HG03095 (cell line): Measurements from ENCODE around the gene BCAN.

Source experiments
- ATAC-seq: cut with Tn5 transposase; IDR thresholded peaks from one replicate; pipeline ENCODE4 v1.9.1; 2021; ENCODE audit warnings: moderate library complexity; ENCODE audit not compliant: unreplicated experiment

The BCAN gene

DNA sequence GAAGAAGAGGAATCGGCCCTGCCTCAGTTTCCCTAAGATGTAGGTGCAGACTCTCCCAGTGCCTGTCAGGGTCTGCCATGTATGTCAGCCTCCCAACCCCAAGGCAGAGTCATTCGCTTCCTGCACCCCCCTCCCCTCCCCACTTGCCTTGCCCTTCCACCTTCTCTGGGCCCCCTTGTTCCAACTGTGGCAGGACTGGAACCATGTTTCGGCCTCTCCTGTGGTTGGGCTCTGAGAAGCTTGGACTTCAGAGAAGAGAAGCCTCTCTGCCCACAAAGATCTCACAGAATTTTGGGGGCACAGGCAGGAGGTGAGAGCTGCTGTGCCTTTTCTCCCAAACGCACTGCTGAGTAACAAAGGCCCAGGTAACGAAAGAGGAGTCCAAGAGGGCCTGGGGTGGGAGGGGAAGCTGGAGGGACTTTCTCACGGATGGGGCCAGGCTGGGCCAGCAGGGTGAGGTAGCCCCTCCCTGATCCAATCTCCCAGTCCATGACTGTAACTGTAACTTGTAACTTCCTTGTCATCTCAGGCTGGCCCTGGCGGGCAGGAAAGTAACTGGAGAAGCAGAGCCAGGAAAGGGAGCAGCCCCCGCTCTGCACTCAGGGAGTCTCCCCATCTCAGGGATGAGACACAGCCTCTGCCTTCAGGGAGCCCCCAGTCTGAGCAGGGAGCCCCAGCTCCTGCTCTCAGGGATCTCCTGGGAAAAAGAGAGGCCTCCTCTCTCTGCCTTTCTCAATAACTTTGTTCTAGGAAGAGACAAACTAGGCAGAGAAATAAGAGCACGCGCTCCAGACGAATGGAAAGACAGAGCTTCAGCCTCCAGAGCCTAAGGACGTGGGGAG is 52.2 kb downstream of the BCAN start:
- ATAC-seq, result no peak

GRCh38 chr1:156694690-156694962 is 52.7 kb downstream of the BCAN start:
- ATAC-seq, result no peak

DNA sequence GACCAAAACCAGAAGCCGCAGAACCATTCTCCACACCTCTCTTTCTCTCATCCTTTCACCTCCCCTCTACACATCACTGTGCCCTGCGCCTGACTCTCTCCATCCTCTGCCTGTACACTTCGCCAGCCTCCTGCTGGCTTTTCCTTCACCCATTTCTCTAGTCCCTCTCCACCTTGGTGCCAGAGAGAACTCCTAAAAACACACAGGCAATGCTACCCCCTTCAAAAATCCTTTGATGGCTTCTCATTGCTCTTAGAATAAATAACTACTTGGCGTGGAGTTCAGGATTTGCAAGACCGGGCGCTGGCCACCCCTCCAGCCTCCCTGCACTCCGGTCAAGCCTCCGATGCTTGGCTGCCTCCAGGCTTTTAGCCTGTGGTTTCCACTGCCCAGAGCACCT is 54.8 kb downstream of the BCAN start:
- ATAC-seq, result no peak

GRCh38 chr1:156697481-156697880 is 55.6 kb downstream of the BCAN start:
- ATAC-seq, result no peak

DNA sequence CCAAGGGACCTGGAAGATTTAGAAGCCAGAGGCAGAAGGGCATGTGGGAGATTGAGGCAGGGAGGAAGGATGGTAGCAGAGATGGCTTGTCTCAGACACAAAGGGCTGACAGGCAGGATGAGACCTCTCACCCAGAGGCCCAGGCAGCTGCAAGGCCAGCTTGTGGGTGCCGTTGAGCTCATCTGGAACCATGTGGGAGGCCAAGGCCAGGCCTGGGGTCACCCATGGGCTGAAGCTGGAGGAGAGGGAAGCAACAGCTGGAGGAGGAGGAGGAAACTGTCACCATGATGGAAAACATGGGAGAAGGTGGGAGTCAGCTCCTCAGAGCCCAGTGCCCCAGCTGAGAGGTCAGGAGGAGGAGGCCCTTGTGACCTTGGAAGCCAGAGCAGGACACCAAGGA is 57.1 kb downstream of the BCAN start:
- ATAC-seq, result no peak

GRCh38 chr1:156700736-156701531 is 59.0 kb downstream of the BCAN start:
- ATAC-seq, result no peak

GRCh38 chr1:156703336-156703735 is 61.4 kb downstream of the BCAN start:
- no peak for ATAC-seq

DNA sequence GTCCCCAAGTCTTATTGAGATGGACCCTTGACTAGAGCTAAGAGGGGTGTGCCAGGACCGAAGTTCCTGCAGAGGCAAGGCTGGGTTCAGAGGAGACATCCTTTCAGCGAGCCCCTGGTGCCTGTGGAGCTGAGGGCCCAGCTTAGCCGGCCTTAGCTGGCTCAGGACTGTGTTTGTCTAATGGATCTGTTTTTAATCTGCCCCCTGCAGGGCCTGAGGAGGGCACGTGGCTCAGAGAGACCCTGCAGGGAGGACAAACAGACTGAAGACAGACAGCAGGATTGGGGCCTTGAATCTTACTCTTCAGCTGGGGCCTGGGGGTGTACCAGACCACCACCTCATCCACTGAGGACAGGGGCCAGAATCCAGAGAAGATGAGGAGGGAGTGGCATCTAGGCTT is 61.8 kb downstream of the BCAN start:
- no peak for ATAC-seq

DNA sequence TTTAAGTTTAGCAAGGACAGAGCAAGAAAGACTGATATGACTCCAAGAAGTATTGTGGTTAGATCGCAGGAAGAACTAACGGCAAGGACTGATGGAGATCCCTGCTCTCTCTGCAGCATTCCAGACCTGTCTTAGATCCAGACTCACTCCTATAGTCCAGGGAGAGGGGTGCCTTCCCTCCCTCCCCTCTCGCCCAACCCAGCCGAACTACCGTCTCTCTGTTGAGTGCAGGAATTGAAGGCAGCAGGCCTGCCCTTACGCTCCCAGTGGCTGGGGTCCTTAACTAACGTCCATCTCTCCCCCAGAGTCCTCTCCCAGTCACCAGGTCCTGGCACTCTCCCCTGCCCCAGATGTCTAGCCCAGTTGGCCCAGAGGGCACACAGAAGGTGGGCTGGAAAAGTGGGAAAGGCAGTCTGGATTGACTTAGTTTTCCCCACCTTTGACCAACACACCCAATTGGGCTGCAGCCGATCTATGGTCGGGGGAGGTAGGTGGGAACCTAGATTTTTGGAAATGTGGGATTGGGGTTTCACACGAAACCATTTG is 62.3 kb downstream of the BCAN start:
- ATAC-seq, result no peak

DNA sequence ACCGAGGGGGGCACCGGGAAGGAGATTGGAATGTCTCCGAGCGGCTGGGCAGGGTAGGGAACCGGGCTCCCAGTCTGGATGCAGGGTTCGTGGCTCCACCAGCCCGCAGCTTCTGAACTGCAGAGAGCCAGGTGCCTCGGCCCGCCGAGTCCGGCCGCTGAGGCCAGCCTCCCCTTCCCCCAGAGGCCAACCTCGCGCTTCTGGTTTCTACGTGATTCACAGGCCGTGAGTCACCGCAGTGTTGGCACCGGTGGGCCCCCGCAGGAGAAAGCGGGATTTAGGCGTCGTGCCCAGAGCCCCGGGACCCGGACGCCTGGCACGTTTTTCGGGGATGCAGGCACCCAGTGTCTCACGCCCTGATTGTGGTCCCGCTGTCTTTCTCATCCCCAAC is 63.0 kb downstream of the BCAN start:
- no peak for ATAC-seq

DNA sequence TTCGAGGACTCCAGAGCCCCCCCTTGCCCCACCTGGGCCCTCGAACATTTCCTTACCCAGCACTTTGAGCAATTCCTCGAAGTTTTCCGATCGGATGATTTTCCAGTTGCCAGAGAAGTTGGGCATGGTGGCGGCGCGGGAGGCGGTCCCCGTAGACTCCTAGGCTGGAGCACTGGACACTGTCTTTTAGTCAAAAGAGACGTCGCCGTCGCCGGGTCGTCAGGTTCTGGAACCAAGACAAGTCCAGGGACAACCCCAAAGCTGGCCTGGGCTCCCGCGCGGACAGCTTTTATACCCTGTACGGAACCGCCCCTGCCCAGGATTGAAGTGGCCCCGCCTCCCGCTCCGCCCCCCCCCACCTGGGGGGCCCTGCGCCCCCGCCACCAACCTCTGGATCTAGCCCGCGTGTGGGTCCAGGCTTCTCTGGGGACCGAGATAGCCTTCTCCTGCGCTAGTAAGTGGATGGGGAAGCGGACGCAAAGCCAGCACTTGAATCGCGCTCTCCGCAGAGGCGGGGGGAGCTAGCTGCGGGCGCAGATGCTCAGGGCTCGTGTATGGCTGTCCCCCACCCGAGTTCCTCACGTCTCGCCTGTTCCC is 63.5 kb downstream of the BCAN start, which contains the start of gene CRABP2:
TSS of gene CRABP2 (minus strand) at position 263 of the 597 bp plus-strand sequence. CDS start at position 126, 137 bp downstream.
- ATAC-seq, result no peak

DNA sequence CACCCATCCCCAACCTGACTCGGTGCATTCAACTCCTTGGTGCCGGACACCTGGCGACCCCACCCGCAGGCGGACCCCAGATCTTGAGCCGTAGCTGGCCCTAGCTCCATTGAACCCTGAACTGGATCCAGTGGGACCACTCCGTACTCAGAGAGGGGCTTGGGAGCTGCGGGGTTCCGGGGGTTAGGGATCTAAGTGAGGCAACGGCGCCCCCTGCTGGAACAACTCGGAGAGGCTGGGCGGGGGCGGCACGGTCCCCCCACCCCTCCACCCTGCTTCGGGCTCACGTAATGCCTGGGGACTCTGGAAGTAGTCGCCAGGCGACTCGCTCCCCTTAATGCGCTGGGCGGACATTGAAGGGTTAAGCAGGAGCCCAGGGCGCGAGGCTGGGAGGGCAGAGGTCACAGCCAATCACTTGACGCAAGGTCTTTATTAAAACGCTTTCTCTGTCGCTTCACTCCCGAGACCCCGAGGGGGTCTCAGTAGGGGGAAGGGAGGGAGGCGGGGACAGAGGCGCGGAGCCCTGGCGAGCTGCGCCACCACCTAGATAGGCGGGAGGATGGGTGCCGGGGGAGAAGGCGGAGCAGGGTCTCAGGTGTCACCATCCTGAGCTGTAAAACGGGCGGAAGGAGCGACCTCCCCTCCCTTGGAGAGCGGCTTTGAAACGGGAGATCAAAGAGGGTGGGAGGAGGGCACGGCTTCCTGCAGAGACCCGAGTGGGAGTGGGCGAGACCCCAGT is 64.2 kb downstream of the BCAN start:
- ATAC-seq, result no peak

GRCh38 chr1:156706657-156707416 is 64.9 kb downstream of the BCAN start:
- no peak for ATAC-seq

- no peak for ATAC-seq
Measured at GRCh38 chr1:156707417-156708217, 65.7 kb downstream of the BCAN start.

- ATAC-seq, result no peak
Measured at GRCh38 chr1:156708218-156708661, 66.3 kb downstream of the BCAN start.

DNA sequence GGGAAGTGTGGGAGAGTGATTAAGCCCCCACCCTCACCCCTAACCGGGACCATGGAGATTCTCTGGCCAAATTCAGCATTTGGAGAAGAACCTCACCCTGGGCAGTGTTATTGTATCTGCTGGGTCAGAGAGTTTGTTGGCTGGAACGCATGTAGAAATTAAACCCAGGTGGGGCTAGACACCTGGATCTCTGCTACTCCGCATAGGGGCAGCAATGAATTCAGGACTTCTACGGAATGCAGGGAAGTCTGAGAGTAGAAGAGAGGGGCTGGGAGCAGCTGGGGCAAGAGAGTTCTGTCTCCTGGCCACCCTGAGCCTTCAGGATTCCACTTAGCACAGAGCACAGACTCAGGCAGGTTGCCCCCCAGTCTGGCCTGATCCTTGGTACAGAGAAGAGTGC is 67.1 kb downstream of the BCAN start:
- ATAC-seq, result no peak
